OCI-LY3 (cell line): ENCODE results near the gene DNAH11.

Source experiments
- EZH2phosphoT487 ChIP-seq: fragments of 200-600 bp; shearing (Covaris generic); IDR thresholded peaks from 2 replicates; pipeline ENCODE4 v1.6.1; 2018; ENCODE audit warnings: antibody characterized with exemption, mixed run types, low read depth
- TF ChIP-seq, protein P1 (sequence below): fragments of 200-600, 300-600 bp; sonication (generic); IDR thresholded peaks from 2 replicates; pipeline ENCODE4 v1.5.1; 2014; ENCODE audit warnings: antibody characterized with exemption, low read length, low read depth

GRCh38 chr7:21550821-21551531 is 8.1 kb downstream of the DNAH11 start:
- TF ChIP-seq, protein P1, sequence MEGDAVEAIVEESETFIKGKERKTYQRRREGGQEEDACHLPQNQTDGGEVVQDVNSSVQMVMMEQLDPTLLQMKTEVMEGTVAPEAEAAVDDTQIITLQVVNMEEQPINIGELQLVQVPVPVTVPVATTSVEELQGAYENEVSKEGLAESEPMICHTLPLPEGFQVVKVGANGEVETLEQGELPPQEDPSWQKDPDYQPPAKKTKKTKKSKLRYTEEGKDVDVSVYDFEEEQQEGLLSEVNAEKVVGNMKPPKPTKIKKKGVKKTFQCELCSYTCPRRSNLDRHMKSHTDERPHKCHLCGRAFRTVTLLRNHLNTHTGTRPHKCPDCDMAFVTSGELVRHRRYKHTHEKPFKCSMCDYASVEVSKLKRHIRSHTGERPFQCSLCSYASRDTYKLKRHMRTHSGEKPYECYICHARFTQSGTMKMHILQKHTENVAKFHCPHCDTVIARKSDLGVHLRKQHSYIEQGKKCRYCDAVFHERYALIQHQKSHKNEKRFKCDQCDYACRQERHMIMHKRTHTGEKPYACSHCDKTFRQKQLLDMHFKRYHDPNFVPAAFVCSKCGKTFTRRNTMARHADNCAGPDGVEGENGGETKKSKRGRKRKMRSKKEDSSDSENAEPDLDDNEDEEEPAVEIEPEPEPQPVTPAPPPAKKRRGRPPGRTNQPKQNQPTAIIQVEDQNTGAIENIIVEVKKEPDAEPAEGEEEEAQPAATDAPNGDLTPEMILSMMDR, result no peak
- TF ChIP-seq EZH2phosphoT487, result no peak
